Glutamatergic neuron (in vitro differentiated cells): ENCODE results near the gene PPFIBP1. TPM values are rescaled to one million over a fixed set of nuclear protein-coding genes. Genes with fewer than 3 reads are reported as not detected.

Experiments used
- DNase-seq: peaks from one replicate; pipeline ENCODE4 v3.0.0; 2022
- H3K27ac Mint-ChIP-seq: one replicate; pipeline ENCODE4 v1.8.0; 2020; ENCODE audit warnings: mild to moderate bottlenecking, mixed read lengths, inconsistent platforms; ENCODE audit not compliant: unreplicated experiment
- H3K27me3 Mint-ChIP-seq: one replicate; pipeline ENCODE4 v1.8.0; 2020; ENCODE audit warnings: mild to moderate bottlenecking, moderate library complexity, mixed read lengths, inconsistent platforms; ENCODE audit not compliant: unreplicated experiment
- H3K36me3 Mint-ChIP-seq: one replicate; pipeline ENCODE4 v1.8.0; 2020; ENCODE audit warnings: mild to moderate bottlenecking, mixed read lengths, inconsistent platforms; ENCODE audit not compliant: unreplicated experiment
- H3K4me1 Mint-ChIP-seq: one replicate; pipeline ENCODE4 v1.8.0; 2020; ENCODE audit warnings: mild to moderate bottlenecking, low read depth, mixed read lengths, inconsistent platforms; ENCODE audit not compliant: unreplicated experiment
- H3K4me3 Mint-ChIP-seq: one replicate; pipeline ENCODE4 v1.8.0; 2020; ENCODE audit warnings: mild to moderate bottlenecking, mixed read lengths, inconsistent platforms; ENCODE audit not compliant: unreplicated experiment
- H3K9me3 Mint-ChIP-seq: one replicate; pipeline ENCODE4 v1.8.0; 2020; ENCODE audit warnings: mild to moderate bottlenecking, moderate library complexity, mixed read lengths, inconsistent platforms; ENCODE audit not compliant: unreplicated experiment
- CTCF ChIP-seq: fragments of 200-600 bp; sonication (generic); IDR thresholded peaks from one replicate; pipeline ENCODE4 v1.5.0; 2021; ENCODE audit not compliant: partially characterized antibody, unreplicated experiment
- total RNA-seq: library from RNA; stranded (reverse); fragmentation: NEBNext Ultra II Directional; extraction: Animal tissue kit (Norgen Biotek cat#: 25700); gene quantifications from one replicate; pipeline ENCODE4 v1.2.1, GENCODE V29; 2021; ENCODE audit not compliant: unreplicated experiment

PPFIBP1 gene
- total RNA-seq, 1 donor from 2014 or later: 43.0 TPM

DNA sequence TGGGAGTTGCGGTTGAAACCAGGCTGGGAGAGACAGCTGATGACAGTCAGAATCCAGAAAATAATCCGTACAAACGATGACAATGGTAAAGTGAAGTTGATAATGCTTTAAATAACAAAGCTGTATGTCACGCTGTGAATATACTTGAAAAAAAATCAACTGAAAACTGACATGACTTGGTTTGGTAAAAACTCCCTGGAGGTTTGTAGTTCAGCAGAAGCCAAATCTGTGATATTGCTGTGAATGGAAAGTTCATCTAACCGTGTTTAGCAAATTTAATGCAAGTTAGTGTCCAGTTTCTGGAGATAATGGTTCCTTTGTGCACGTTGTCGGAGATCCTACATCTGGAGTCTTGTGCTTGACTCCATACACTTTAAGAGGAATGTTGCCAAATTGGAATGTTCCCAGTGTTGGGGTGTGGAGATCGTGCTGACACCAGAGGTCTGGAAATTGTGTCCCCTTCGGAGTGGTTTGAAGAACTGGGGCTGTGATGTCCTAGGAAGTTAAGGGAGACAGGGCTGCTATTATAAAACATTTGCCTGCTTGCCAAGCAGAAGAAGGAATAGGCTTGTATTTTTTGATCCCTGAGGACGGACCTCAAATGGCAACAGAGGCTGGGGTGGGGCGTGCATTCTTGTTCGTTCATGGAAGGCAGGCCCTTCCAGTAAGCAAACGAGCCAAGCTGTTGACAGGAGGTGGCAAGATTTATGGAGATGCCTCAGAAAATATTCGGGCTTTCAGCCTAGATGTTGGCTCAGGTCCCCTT is 30.6 kb downstream of the PPFIBP1 start:
- TF ChIP-seq CTCF: no peak
- H3K4me1 Mint-ChIP-seq: peaks cover 36% of the 10 kb centered on the region
- peak overlapping the region; percentile 64 for H3K4me3 Mint-ChIP-seq
- no peaks in the 10 kb centered on the region for H3K27me3 Mint-ChIP-seq
- H3K9me3 Mint-ChIP-seq: no peaks in the 10 kb centered on the region
- peak; percentile 24 for DNase-seq
- H3K36me3 Mint-ChIP-seq: no peaks in the 10 kb centered on the region
- peak overlapping the region; percentile 40 for H3K27ac Mint-ChIP-seq

DNA sequence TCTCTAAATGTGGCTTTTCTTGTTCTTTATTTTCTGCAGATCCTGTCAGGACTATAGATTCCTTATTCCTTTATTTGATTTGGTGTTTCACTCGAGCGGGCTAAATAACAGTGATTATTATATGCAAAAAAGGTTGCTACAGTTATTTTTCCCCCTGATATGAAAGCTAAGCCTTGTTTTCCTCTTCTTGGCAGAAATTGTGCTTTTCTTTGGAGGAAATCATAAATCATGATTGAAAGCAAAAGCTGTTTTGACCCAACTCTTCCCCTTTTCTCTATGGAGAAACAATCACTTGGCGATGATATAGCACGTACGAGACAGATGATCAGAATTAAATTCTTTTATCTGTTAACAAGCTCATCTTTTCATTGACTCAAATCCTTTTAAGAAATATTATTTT is 31.4 kb downstream of the PPFIBP1 start:
- Mint-ChIP-seq H3K9me3 (no peaks in the 10 kb centered on the region), H3K27ac (peak overlapping the region; percentile 24), H3K4me3 (peak overlapping the region; percentile 64), H3K27me3 (no peaks in the 10 kb centered on the region), H3K36me3 (no peaks in the 10 kb centered on the region), H3K4me1 (peaks cover 30% of the 10 kb centered on the region)
- no peak for TF ChIP-seq CTCF
- DNase-seq: no peak

- Mint-ChIP-seq H3K27ac (no peak overlapping the region), H3K9me3 (no peaks in the 10 kb centered on the region), H3K36me3 (no peaks in the 10 kb centered on the region), H3K4me1 (peaks cover 26% of the 10 kb centered on the region), H3K4me3 (no peak overlapping the region), H3K27me3 (no peaks in the 10 kb centered on the region)
- DNase-seq: no peak
- TF ChIP-seq CTCF: no peak
Measured at GRCh38 chr12:27555925-27556778, 32.1 kb downstream of the PPFIBP1 start.

DNA sequence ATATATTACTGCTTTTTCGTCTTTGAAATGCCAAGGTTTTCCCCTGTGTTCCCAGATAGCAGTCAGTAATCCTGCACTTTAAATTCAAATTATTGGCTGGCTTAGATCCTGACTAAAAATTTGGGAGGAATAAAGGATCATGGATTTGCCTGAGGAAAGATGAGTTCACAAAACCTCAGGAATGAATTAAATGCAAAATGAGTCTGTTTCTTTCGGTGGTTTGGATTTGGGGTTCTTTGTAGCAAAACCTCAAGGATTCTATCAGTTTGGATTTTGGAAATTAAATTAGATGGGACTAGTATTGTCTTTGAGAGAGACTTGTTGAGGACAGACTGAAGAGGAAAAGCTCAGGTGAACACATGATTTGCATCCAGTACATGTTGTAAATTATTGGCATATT is 36.1 kb downstream of the PPFIBP1 start:
- TF ChIP-seq CTCF: no peak
- Mint-ChIP-seq H3K36me3 (no peaks in the 10 kb centered on the region), H3K27ac (no peak overlapping the region), H3K4me3 (no peak overlapping the region), H3K27me3 (no peaks in the 10 kb centered on the region), H3K4me1 (peaks cover 13% of the 10 kb centered on the region), H3K9me3 (no peaks in the 10 kb centered on the region)
- DNase-seq: no peak
